ENCODE results near the gene P2RX5. TPM values are rescaled to one million over a fixed set of nuclear protein-coding genes. Genes with fewer than 3 reads are reported as not detected.

The P2RX5 gene
- total RNA-seq, 4 donors from 2014 or later: 0.49 to 0.56 TPM; not detected in 2

GRCh38 chr17:3665834-3666233, 30.1 kb downstream of the P2RX5 start:
- peak overlapping the region; percentile 72 for H3K4me3 ChIP-seq
- peak overlapping the region; percentile 95 for H3K27ac ChIP-seq
- peaks cover 38% of the 10 kb centered on the region for H3K4me1 ChIP-seq
- WGBS: 54% methylated on average over 5 of the region's 5 CpGs
- no peaks in the 10 kb centered on the region for H3K9me3 ChIP-seq
- no peak for DNase-seq (ENCODE audit: low spot score in 2 of 2)
- H3K27me3 ChIP-seq: no peaks in the 10 kb centered on the region
- peaks cover 40% of the 10 kb centered on the region for H3K36me3 ChIP-seq
- TF ChIP-seq POLR2A (IDR thresholded peaks at IDR 0.05) (no peak), EP300 (IDR thresholded peaks at IDR 0.05) (no peak), CTCF (IDR thresholded peaks at IDR 0.05) (no peak), POLR2AphosphoS5 (IDR thresholded peaks at IDR 0.05) (no peak)

- 90% methylated on average over 19 of the region's 33 CpGs for WGBS
- Histone ChIP-seq H3K4me3 (no peak overlapping the region), H3K27me3 (no peaks in the 10 kb centered on the region), H3K27ac (no peak overlapping the region), H3K4me1 (peaks cover 48% of the 10 kb centered on the region), H3K9me3 (no peaks in the 10 kb centered on the region), H3K36me3 (peaks cover 47% of the 10 kb centered on the region)
- DNase-seq (ENCODE audit: low spot score in 2 of 2): no peak
- no peak for TF ChIP-seq EP300 (IDR thresholded peaks at IDR 0.05)
- no peak for TF ChIP-seq CTCF (IDR thresholded peaks at IDR 0.05)
- TF ChIP-seq POLR2AphosphoS5 (IDR thresholded peaks at IDR 0.05): no peak
- TF ChIP-seq POLR2A (IDR thresholded peaks at IDR 0.05): no peak
Measured at GRCh38 chr17:3663102-3664011, 32.6 kb downstream of the P2RX5 start.

GRCh38 chr17:3660311-3660891, 35.6 kb downstream of the P2RX5 start:
- Histone ChIP-seq H3K27me3 (no peaks in the 10 kb centered on the region), H3K4me1 (peaks cover 35% of the 10 kb centered on the region), H3K27ac (peak overlapping the region; percentile 85), H3K4me3 (no peak overlapping the region), H3K9me3 (no peaks in the 10 kb centered on the region), H3K36me3 (peaks cover 55% of the 10 kb centered on the region)
- WGBS: 41% methylated on average over 11 of the region's 23 CpGs
- no peak for DNase-seq (ENCODE audit: low spot score in 2 of 2)
- TF ChIP-seq EP300 (IDR thresholded peaks at IDR 0.05) (no peak), POLR2AphosphoS5 (IDR thresholded peaks at IDR 0.05) (no peak)

- Histone ChIP-seq H3K27me3 (no peaks in the 10 kb centered on the region), H3K9me3 (no peaks in the 10 kb centered on the region)
Measured at GRCh38 chr17:3659541-3660111, 36.3 kb downstream of the P2RX5 start.

More at GRCh38 chr17:3659541-3660111, 36.3 kb downstream of the P2RX5 start:
- H3K36me3 ChIP-seq: peaks cover 51% of the 10 kb centered on the region
- 28% methylated on average over 11 of the region's 22 CpGs for WGBS
- peak overlapping the region; percentile 85 for H3K27ac ChIP-seq
- TF ChIP-seq CTCF (IDR thresholded peaks at IDR 0.05): peak in 1 of 2 donors; percentile 2
- TF ChIP-seq EP300 (IDR thresholded peaks at IDR 0.05): no peak
- peaks cover 33% of the 10 kb centered on the region for H3K4me1 ChIP-seq
- no peak overlapping the region for H3K4me3 ChIP-seq
- peak; percentile 87 to 90 for DNase-seq (ENCODE audit: low spot score in 2 of 2)

Measured in suprapubic skin (tissue), 4 donors.